ENCODE results near the gene PLEKHG3. TPM values are rescaled to one million over a fixed set of nuclear protein-coding genes. Genes with fewer than 3 reads are reported as not detected.

The PLEKHG3 gene
- total and polyA plus RNA-seq, 2 of the 13 experiments (the other 11 are each of a cell fraction or from before 2014, with no cell fraction given): 7.1 to 9.8 TPM

DNA sequence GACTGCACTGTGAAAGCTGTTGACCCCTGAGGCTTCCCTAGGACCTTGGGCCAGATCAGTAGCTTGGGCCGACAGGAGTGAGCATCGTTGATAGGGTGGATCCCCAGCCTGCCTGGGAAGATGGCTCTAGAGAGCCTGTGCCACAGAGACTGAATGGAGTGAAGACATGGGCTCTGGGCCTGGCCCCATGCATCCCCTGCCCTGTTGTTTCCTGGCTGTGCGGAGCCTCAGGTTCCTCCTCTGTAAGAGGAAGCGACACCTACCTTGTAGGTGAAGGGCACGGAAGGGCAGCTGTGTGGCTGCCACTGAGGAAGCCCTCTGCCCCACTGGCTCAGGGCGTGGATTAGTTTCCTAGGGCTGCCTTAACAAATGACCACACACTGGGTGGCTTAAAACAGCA is 23.9 kb downstream of the PLEKHG3 start:
- Histone ChIP-seq H3K36me3 (replicated peaks in 1 of 2; ENCODE audit: control insufficient read depth in 1 of 2, insufficient read depth in 2 of 2, low read length in 2 of 2) (peaks cover 6 to 14% of the 10 kb centered on the region in 2 experiments; a peak in 3 of 5 replicates), H4K20me1 (ENCODE audit: insufficient read depth, low read length) (no peaks in the 10 kb centered on the region)

More for the DNA sequence above, 23.9 kb downstream of the PLEKHG3 start:
- H3K27ac ChIP-seq (ENCODE audit: extremely low read length, insufficient read depth, low read length): no peak overlapping the region
- TF ChIP-seq, protein P1, sequence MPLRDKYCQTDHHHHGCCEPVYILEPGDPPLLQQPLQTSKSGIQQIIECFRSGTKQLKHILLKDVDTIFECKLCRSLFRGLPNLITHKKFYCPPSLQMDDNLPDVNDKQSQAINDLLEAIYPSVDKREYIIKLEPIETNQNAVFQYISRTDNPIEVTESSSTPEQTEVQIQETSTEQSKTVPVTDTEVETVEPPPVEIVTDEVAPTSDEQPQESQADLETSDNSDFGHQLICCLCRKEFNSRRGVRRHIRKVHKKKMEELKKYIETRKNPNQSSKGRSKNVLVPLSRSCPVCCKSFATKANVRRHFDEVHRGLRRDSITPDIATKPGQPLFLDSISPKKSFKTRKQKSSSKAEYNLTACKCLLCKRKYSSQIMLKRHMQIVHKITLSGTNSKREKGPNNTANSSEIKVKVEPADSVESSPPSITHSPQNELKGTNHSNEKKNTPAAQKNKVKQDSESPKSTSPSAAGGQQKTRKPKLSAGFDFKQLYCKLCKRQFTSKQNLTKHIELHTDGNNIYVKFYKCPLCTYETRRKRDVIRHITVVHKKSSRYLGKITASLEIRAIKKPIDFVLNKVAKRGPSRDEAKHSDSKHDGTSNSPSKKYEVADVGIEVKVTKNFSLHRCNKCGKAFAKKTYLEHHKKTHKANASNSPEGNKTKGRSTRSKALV (CRISPR knock-in tag; IDR thresholded peaks at IDR 0.05): no peak
- TF ChIP-seq U2AF1 (optimal IDR thresholded peaks at IDR 0.05; ENCODE audit: low read depth, low read length): no peak
- no peak for TF ChIP-seq ZNF629 (CRISPR knock-in tag; conservative IDR thresholded peaks at IDR 0.05)
- TF ChIP-seq DNMT3B (CRISPR knock-in tag; conservative IDR thresholded peaks at IDR 0.05): no peak
- TF ChIP-seq, protein P2, sequence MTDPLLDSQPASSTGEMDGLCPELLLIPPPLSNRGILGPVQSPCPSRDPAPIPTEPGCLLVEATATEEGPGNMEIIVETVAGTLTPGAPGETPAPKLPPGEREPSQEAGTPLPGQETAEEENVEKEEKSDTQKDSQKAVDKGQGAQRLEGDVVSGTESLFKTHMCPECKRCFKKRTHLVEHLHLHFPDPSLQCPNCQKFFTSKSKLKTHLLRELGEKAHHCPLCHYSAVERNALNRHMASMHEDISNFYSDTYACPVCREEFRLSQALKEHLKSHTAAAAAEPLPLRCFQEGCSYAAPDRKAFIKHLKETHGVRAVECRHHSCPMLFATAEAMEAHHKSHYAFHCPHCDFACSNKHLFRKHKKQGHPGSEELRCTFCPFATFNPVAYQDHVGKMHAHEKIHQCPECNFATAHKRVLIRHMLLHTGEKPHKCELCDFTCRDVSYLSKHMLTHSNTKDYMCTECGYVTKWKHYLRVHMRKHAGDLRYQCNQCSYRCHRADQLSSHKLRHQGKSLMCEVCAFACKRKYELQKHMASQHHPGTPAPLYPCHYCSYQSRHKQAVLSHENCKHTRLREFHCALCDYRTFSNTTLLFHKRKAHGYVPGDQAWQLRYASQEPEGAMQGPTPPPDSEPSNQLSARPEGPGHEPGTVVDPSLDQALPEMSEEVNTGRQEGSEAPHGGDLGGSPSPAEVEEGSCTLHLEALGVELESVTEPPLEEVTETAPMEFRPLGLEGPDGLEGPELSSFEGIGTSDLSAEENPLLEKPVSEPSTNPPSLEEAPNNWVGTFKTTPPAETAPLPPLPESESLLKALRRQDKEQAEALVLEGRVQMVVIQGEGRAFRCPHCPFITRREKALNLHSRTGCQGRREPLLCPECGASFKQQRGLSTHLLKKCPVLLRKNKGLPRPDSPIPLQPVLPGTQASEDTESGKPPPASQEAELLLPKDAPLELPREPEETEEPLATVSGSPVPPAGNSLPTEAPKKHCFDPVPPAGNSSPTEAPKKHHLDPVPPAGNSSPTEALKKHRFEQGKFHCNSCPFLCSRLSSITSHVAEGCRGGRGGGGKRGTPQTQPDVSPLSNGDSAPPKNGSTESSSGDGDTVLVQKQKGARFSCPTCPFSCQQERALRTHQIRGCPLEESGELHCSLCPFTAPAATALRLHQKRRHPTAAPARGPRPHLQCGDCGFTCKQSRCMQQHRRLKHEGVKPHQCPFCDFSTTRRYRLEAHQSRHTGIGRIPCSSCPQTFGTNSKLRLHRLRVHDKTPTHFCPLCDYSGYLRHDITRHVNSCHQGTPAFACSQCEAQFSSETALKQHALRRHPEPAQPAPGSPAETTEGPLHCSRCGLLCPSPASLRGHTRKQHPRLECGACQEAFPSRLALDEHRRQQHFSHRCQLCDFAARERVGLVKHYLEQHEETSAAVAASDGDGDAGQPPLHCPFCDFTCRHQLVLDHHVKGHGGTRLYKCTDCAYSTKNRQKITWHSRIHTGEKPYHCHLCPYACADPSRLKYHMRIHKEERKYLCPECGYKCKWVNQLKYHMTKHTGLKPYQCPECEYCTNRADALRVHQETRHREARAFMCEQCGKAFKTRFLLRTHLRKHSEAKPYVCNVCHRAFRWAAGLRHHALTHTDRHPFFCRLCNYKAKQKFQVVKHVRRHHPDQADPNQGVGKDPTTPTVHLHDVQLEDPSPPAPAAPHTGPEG (CRISPR knock-in tag; IDR thresholded peaks at IDR 0.05): no peak
- no peak for TF ChIP-seq ATAD3A (CRISPR knock-in tag; IDR thresholded peaks at IDR 0.05)
- H3K4me2 ChIP-seq (ENCODE audit: low read depth, low read length): no peak overlapping the region
- H3K79me2 ChIP-seq (ENCODE audit: insufficient read depth, low read length): no peaks in the 10 kb centered on the region
- ChIA-PET CTCF (ENCODE audit: low intra/inter-chr PET ratio, low total read pairs) (no interaction called here), POLR2A (no interaction called here)
- no peak for FAIRE-seq
- BruUV-seq (replicated peaks): no TSS peak
- H3K27me3 ChIP-seq (ENCODE audit: control insufficient read depth in 1 of 2, insufficient read depth in 2 of 2, low read length in 2 of 2): no peaks in the 10 kb centered on the region
- WGBS (ENCODE audit: low lambda C conversion rate): 100% methylated on average over 4 of the region's 6 CpGs
- no peak overlapping the region for H2AFZ ChIP-seq (ENCODE audit: low read length)
- DNase-seq (ENCODE audit: low spot score): no peak
- in situ Hi-C loops (cut with HindIII; ENCODE audit: extremely low pct_ligation_motif_present, low pct_unique_long_range_greater_than_20kb): no loop called here
- H3K9me3 ChIP-seq (ENCODE audit: low read length): no peaks in the 10 kb centered on the region
- H3K4me3 ChIP-seq (replicated peaks in 1 of 3; ENCODE audit: insufficient read depth in 1 of 3, low read depth in 2 of 3, low read length in 3 of 3): no peak overlapping the region
- peaks cover 32% of the 10 kb centered on the region for H3K4me1 ChIP-seq (ENCODE audit: insufficient read depth, low read length)
- no peak for ATAC-seq
- intact Hi-C loops (cut with micrococcal nuclease; ENCODE audit: unreplicated experiment): no loop called here
- H3K9ac ChIP-seq (ENCODE audit: insufficient read depth, low read depth, low read length): no peak overlapping the region
